Spleen (tissue), 7 donors: ENCODE measurements around the gene PTPN2.

Source experiments
- CTCF ChIP-seq, 11 experiments: fragments of 200-600 bp in 7 of 11; fragments of 450-650 bp in 4 of 11; sonication (generic) in 4 of 11; IDR thresholded peaks in 8 of 11; conservative IDR thresholded peaks in 3 of 11; 1 replicate in 7 of 11; 2 replicates in 4 of 11; pipeline versions ENCODE4 v1.4.0 to v1.8.0; 2016 to 2021; ENCODE audit warnings: antibody characterized with exemption in 11 of 11, inconsistent platforms in 4 of 11, mild to moderate bottlenecking in 1 of 11
- POLR2A ChIP-seq, 3 donors: fragments of 450-650 bp; IDR thresholded peaks; one replicate each; pipeline ENCODE4 v1.5.1; 2017; ENCODE audit warnings: antibody characterized with exemption in 3 of 3, mild to moderate bottlenecking in 1 of 3
- POLR2AphosphoS5 ChIP-seq, 3 donors: sonication (generic); formaldehyde crosslinking; IDR thresholded peaks; one replicate each; pipeline ENCODE4 v1.5.1; 2017; ENCODE audit warnings: antibody characterized with exemption in 3 of 3
- donor health status: DM: no; HTN: no; CAD: no; lungs with moderate emphysema.
- donor health status: DM: no; HTN: no; CAD: no.
- donor health status: DM: no; HTN: no; CAD: no.

- no peak for TF ChIP-seq CTCF (IDR thresholded peaks at IDR 0.05 in 8 of 11, conservative IDR thresholded peaks at IDR 0.05 in 3 of 11)
- no peak for TF ChIP-seq POLR2AphosphoS5 (IDR thresholded peaks at IDR 0.05)
- no peak for TF ChIP-seq POLR2A (IDR thresholded peaks at IDR 0.05)
These were observed 709 bp downstream of the PTPN2 start for GRCh38 chr18:12883372-12883683.
